ENCODE measurements around the gene MYO5B.

The MYO5B gene

GRCh38 chr18:50142441-50143120 is 52.4 kb downstream of the MYO5B start:
- DNase-seq (ENCODE audit: low read depth): no peak
- TF ChIP-seq, protein P1, sequence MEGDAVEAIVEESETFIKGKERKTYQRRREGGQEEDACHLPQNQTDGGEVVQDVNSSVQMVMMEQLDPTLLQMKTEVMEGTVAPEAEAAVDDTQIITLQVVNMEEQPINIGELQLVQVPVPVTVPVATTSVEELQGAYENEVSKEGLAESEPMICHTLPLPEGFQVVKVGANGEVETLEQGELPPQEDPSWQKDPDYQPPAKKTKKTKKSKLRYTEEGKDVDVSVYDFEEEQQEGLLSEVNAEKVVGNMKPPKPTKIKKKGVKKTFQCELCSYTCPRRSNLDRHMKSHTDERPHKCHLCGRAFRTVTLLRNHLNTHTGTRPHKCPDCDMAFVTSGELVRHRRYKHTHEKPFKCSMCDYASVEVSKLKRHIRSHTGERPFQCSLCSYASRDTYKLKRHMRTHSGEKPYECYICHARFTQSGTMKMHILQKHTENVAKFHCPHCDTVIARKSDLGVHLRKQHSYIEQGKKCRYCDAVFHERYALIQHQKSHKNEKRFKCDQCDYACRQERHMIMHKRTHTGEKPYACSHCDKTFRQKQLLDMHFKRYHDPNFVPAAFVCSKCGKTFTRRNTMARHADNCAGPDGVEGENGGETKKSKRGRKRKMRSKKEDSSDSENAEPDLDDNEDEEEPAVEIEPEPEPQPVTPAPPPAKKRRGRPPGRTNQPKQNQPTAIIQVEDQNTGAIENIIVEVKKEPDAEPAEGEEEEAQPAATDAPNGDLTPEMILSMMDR (IDR thresholded peaks at IDR 0.05; ENCODE audit: low read depth, low read length, missing control alignments): no peak
- H3K4me3 ChIP-seq (ENCODE audit: low read depth, low read length): no peak overlapping the region

DNA sequence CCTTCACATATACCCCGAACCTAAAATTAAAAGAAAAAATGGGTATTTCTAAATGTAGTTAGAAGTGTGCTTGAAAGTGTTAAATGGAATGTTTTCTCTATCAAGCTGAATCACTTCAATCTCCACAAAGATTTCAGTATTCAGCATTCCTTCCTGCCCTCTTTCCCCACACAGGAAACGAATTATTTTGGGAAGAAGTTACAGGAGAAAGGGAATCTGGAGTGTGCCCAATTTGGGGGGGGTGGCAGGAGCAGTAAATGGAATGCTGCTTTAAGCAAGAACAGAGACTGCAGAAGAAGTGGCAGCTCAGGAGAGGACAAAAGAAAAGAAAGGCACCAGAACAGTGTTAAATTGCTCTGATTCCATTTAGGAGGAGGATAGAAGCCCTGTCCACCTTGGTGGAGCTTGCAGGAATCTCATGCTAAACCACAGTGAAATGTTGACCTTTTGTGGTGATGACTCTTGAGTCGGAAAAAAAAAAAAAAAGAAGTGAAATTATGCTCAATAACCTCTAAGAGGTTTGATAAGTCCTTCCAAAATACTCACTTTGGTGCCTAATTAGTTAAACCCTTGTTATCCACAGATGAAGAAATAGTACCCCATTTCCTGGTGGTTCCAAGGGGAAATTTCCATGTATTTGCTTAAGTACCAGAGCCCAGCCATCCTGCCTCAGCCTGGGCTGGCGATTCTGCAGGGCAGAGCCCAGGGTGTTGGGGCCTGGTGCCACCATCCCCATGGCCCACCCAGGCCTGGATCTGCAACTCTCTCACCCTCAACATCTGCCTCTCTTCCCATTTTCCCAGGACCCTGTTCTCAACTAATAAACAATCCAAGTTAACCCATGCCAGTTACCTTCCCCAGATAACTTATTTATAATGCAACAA is 56.5 kb downstream of the MYO5B start:
- no peak overlapping the region for H3K4me3 ChIP-seq (ENCODE audit: low read depth, low read length)
- no peak for DNase-seq (ENCODE audit: low read depth)
- TF ChIP-seq, protein P1 (IDR thresholded peaks at IDR 0.05; ENCODE audit: low read depth, low read length, missing control alignments): no peak

GRCh38 chr18:50135903-50136302 is 59.0 kb downstream of the MYO5B start:
- no peak for DNase-seq (ENCODE audit: low read depth)
- H3K4me3 ChIP-seq (ENCODE audit: low read depth, low read length): no peak overlapping the region
- TF ChIP-seq, protein P1 (IDR thresholded peaks at IDR 0.05; ENCODE audit: low read depth, low read length, missing control alignments): no peak

- DNase-seq (ENCODE audit: low read depth): no peak
- TF ChIP-seq, protein P1 (IDR thresholded peaks at IDR 0.05; ENCODE audit: low read depth, low read length, missing control alignments): no peak
Measured at GRCh38 chr18:50133526-50133925, 61.4 kb downstream of the MYO5B start.

GRCh38 chr18:50131591-50131990 is 63.4 kb downstream of the MYO5B start:
- DNase-seq (ENCODE audit: low read depth): no peak
- TF ChIP-seq, protein P1 (IDR thresholded peaks at IDR 0.05; ENCODE audit: low read depth, low read length, missing control alignments): no peak

More at GRCh38 chr18:50133526-50133925, 61.4 kb downstream of the MYO5B start:
- H3K4me3 ChIP-seq (ENCODE audit: low read depth, low read length): no peak overlapping the region

DNA sequence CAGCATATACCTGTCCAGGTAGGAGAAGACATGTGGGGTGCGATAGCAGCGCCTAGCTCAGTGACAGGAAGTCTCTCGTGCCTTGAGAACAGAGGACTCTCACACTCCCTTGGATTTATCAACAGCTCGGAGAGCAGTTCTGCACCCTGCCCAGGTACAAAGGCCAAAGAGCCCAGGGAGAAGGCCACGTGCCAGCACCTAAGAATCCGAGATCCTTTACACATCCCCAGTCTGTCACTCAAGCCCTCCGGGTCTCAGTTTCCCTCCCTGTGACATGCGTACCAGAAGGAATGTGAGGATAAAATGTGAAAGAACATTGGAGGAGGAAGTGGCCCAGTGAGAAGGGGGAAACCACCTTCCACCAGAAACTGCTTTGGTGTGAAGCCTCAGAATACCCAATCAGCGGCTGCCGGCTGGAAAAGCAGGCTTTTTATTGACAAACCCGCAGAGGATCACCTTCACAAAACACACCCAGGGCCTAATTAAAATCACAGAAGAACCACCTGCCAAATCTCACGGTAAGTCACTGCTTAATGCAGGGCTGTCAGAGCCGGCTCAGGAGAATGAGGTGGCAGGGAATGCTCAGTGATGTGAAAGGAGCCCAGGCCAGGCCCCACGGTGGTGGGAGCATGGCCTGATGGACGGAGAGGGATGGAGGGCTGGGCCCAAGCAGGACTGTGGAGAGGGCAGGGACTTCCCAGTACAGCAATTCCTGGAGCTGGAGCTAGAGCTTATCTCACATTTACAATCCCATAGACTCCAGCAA is 66.3 kb downstream of the MYO5B start:
- DNase-seq (ENCODE audit: low read depth): no peak
- TF ChIP-seq, protein P1 (IDR thresholded peaks at IDR 0.05; ENCODE audit: low read depth, low read length, missing control alignments): no peak
- H3K4me3 ChIP-seq (ENCODE audit: low read depth, low read length): no peak overlapping the region

More at GRCh38 chr18:50131591-50131990, 63.4 kb downstream of the MYO5B start:
- no peak overlapping the region for H3K4me3 ChIP-seq (ENCODE audit: low read depth, low read length)

Measured in GM12864 (cell line).